GM18868 (cell line): Measurements from ENCODE around the gene PSMD13.

Experiments used
- ATAC-seq: cut with Tn5 transposase; IDR thresholded peaks from one replicate; pipeline ENCODE4 v1.9.1; 2021; ENCODE audit warnings: mild to moderate bottlenecking, moderate library complexity; ENCODE audit not compliant: unreplicated experiment

The PSMD13 gene

DNA sequence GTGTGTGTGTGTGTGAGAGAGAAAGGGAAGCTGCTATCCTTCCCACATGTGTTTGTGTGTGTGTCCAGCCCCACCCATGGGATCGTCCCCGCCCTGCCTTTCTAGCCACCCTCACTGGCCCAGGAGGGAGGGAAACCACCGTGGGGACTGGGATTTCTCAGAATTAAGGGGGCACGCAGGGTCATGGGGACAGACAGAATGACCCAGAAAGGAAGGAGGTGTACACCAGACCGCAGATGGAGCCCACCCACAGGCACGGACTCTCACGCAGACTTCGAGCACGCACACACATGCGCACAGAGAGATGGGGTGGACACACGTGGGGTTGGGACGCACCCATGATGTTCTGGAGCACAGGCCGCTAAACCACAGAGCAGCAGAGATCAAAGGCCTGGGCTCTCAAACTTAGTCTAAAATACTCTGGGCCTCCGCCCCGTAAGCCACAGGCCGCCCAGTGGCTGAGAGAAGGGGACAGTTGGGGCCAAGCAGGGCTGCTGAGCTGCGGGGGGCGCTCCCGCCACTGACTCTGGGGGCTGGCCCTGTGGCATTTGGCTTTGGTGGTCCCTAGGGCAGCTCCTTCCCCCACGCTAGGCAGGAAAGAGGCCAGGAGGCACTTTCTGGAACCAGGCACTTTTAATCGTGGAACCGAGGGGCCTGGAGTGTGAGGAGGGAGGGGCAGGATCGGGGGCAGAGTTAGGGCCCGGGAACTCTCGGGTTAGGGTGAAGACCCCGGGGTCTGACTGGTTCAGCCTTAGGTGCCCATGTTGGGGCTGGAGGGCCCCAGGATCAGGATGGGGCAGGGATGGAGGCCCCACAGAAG lies 61.0 kb downstream of the PSMD13 start:
- no peak for ATAC-seq

DNA sequence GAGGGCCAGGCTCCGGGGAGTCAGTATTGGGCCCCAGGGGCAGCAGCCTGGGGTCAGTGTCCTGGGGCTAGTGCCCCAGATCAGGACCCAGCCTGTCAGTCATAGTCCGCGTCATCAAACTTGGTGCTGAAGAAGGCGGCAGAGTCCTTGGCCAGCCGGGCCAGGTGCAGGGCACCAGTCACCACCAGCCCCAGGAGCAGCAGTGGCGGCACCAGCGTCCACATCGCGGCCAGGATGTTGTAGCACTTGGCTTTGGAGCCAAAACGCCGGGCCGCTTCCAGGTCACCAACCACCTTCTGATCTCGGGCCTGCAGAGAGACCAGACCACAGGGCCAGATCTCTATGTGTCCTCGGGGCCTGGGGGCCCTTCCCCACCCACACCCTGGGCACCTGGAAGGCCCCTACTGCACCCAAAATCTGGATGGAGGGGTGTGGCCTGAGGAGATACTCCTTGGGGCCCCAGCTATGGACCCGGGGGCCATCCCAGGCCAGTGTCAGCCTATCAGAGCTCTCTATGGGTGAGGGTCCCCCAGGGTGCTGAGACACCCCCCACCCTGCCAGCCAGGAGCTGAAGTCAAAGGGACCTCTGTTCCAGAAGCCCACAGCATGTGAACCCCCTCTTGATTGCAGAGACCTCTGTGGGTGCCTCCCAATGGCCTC lies 61.8 kb downstream of the PSMD13 start:
- ATAC-seq = no peak

DNA sequence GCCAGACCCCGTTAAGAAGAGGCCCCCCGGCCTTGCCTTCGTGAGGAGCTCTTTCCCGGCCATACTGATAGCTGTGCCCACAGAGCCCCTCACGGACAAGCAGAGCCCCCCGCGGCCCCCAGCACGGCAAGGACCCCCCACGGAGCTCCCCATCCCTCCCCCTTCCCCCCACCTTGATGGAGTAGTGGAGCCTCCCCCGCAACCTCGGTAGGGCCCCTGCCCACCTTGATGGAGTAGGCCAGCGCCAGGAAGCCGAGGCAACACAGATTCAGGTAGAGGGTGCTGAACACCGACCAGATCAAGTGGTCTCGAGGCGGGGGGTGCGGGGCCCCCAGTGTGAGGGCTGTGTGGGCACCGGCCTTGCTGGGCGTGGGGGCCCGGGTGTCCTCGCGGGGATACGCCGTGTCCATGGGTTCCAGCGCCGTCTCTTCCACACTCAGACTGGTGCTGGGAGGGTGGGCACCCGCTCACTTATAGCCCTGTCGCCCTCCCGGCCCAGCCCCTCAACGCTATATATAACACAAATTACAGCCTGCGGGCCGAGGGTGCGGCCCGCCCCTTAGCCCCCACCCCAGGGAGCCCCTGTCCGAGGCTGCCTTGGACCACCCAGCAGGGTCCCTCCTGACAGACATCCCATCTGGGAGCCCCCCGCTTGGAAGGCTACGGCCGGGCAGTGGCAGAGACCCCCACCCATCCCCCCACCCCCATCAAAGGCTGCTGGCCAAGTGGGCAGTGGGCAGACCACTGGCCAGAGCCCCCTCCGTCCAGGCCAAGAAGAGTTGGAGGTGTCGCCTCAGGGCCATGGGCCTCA lies 62.5 kb downstream of the PSMD13 start, which contains the start of gene IFITM5:
TSS of gene IFITM5 (minus strand) at position 446 of the 811 bp plus-strand sequence. CDS start at position 410, 36 bp downstream.
- ATAC-seq = no peak

DNA sequence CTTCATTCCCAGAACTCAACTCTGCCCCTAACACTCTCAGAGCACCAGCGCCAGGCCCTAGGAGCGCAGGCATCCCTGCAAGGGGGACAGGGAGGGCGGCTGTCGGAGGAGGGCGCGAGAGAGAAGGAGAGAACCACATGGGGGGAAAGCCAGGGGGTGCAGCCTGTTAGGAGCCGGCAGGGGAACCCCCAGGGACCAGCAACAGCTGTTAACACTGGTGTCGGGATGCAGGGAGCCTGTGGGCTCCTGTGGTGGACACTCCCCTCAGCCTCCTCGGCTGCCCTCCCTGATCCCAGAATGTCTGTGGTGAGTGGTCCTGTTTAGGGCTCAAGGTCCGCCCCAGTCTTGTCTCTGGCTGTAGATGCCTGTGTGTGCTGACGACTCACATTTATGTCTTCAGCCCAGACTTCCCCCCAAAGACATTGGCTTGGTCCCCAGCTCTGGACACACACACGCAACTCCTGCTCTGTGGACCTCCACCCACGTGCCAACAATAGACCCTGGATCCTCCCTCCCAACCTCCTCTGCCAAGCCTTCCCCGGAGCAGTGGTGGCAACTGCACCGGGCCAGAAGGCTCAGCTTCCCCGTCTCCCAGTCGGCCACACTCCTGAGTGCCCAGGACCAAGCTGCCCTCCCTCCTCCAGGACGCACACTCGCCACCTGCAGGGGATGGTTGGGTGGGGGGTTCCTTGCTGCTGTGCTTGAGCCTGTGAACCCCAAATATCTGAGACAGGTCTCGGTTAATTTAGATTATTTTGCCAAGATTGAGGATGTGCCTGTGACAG lies 63.4 kb downstream of the PSMD13 start:
- no peak for ATAC-seq
